Measurements from ENCODE around the gene SPAG5.

Gene SPAG5

DNA sequence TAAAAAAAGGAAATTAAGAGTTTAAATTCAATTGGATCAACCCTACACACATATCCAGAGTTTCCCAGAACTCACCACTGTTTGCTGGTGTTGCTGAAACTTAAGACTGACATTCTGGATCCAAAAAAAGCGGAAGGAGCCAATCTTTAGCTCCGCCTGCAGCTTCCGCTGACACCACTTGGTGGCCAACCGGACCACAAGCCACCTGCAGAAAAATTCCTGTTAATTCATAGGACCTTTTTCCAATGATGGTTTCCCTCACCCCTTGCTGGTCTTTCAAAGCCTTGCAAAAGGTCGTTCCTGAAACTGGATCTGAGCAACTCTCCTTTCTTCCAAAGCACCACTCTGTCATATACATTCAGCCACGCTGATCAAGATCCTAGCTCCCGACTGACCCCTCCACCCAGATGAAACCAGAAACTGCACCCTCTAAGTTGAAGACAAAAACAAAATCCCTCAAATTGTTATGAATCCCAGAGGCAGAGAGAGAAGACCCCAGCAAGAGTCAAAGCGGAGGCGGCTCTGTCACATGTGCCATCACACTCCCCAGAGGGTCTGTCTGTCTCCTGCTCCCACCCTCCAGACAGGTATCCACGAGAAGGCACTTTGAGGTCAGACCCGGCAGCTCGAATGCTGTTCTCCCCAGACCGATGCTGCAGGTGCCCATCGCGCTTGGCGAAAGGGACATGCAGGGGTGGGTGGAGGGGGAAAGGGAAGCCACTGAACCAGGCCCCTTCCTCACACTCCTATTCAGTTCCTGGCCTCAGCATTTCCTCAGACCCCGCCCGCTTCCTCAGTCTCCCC lies 45.4 kb upstream of the SPAG5 start:
- DNase-seq (ENCODE audit: extremely low spot score) = peak; percentile 57
- TF ChIP-seq, protein P1, sequence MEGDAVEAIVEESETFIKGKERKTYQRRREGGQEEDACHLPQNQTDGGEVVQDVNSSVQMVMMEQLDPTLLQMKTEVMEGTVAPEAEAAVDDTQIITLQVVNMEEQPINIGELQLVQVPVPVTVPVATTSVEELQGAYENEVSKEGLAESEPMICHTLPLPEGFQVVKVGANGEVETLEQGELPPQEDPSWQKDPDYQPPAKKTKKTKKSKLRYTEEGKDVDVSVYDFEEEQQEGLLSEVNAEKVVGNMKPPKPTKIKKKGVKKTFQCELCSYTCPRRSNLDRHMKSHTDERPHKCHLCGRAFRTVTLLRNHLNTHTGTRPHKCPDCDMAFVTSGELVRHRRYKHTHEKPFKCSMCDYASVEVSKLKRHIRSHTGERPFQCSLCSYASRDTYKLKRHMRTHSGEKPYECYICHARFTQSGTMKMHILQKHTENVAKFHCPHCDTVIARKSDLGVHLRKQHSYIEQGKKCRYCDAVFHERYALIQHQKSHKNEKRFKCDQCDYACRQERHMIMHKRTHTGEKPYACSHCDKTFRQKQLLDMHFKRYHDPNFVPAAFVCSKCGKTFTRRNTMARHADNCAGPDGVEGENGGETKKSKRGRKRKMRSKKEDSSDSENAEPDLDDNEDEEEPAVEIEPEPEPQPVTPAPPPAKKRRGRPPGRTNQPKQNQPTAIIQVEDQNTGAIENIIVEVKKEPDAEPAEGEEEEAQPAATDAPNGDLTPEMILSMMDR (IDR thresholded peaks at IDR 0.05; ENCODE audit: control extremely low read depth, extremely low read depth, low read depth, missing control alignments) = peak; percentile 22
- CTCF ChIA-PET = interaction anchor here (0.8 to 5.1 kb wide), 21 partner anchors 10 to 505 kb away, joined by 3 to 43 read pairs (median 3); partner anchors contain the start of genes ALDOC, DHRS13, NEK8 and SDF2
- POLR2A ChIA-PET = interaction anchor here (0.6 to 1.2 kb wide), 5 partner anchors 13 to 83 kb away, joined by 3 to 5 read pairs (median 3); partner anchors contain the start of genes SDF2 and SUPT6H

DNA sequence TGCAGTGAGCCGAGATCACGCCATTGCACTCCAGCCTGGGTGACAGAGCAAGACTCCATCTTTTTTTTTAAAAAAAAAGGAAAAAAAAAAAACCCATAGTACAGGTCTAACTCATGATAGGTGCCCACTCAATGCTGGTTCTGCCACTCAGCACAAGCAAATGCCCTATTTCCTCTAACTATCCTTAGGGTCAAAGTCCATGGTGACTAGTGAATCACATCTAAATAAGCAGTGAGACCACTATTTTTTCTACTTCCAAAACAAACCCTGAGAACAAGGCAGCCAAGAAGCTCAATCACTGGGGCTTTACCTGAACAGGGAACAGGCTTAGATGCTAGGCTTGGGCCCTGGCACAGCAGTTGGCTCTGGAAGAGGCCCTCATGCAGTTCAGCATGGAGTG lies 42.8 kb upstream of the SPAG5 start:
- TF ChIP-seq, protein P1 (IDR thresholded peaks at IDR 0.05; ENCODE audit: control extremely low read depth, extremely low read depth, low read depth, missing control alignments) = no peak
- no peak for DNase-seq (ENCODE audit: extremely low spot score)
- CTCF ChIA-PET = interaction anchor here (1.5 to 2.2 kb wide), 3 partner anchors 14 to 18 kb away, joined by 3 to 6 read pairs (median 5); no protein-coding TSS in a partner anchor
- POLR2A ChIA-PET = no interaction called here

DNA sequence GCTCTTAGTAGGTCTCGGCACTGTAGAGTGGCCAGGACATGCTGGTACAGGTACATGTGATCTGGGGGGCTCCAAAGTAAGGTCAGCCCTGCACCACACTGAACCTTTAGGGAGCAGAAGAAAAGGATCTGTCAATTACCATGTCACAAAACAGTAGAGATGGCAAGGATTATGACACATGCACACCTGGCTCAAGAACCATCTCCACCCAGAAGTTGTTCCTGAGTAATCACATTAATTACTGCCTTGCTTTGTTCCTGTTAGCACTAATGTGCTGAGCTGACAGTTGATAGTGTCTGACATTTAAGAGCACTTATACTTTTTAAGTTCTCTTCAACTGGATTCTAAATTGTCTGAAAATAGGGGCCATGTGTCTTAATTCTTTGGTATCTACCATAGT lies 36.7 kb upstream of the SPAG5 start:
- TF ChIP-seq, protein P1 (IDR thresholded peaks at IDR 0.05; ENCODE audit: control extremely low read depth, extremely low read depth, low read depth, missing control alignments) = no peak
- DNase-seq (ENCODE audit: extremely low spot score) = no peak
- POLR2A ChIA-PET = interaction anchor here (0.7 kb wide), 1 partner anchor 316 kb away, joined by 3 read pairs; the partner anchor contains the start of gene PHF12
- CTCF ChIA-PET = interaction anchor here (1.0 to 3.5 kb wide), 9 partner anchors 9 to 48 kb away, joined by 3 to 22 read pairs (median 6); partner anchors contain the start of gene BLTP2

DNA sequence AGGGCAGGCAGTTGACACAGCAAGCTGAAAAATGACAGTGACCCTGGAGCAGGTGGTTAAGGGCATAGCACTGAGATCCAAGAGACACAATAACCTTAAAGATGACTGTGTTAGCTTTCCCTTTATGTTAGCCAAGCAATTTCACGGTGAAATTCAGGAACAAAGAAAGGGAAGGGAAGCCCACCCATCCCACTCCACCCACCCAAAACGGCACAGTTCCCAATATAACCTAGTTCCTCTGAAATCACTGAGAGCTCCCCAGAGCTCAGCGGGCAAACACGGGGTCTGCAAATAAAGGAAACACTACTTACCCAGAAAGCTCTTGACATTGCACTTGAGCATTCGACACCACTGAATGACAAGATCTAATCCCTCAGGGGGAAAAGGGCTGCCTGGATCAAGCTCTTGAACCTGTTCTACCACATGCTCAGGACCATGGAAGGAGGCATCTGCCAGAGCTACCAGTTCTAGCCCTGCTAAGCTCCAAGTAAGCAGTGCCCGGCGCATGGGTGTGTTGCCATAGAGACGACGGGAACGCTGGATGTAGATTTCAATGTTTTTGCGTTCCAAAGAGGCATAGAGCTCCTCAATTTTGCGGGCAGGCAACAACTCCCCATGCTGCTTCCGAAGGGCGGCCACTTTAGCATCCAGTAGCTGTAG lies 35.5 kb upstream of the SPAG5 start:
- POLR2A ChIA-PET = interaction anchor here (0.6 to 0.7 kb wide), 2 partner anchors 10 to 317 kb away, joined by 3 read pairs; partner anchors contain the start of gene PHF12
- DNase-seq (ENCODE audit: extremely low spot score) = no peak
- TF ChIP-seq, protein P1 (IDR thresholded peaks at IDR 0.05; ENCODE audit: control extremely low read depth, extremely low read depth, low read depth, missing control alignments) = no peak
- CTCF ChIA-PET = interaction anchor here (1.1 to 2.5 kb wide), 8 partner anchors 9 to 93 kb away, joined by 3 to 22 read pairs (median 5); partner anchors contain the start of gene BLTP2

DNA sequence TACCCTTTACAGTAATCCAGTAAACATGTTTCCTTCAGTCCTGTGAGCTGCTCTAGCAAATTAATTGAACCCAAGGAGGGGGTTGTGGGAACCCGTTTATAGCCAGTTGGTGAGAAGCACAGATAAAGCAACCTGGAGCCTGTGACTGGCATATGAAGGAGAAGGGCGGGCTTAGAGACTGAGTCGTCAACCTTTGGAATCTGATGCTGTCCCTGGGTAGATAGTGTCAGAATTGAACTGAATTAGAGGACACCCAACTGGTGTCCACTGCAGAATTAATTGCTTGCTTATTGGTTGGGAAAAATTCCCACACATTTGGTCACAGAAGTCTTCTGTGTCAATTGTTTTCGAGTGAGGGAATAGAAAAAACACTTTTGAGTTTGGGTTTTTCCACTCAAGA lies 28.0 kb upstream of the SPAG5 start:
- CTCF ChIA-PET = interaction anchor here (0.8 to 5.6 kb wide), 5 partner anchors 10 to 87 kb away, joined by 3 to 42 read pairs (median 3); partner anchors contain the start of gene RSKR
- TF ChIP-seq, protein P1 (IDR thresholded peaks at IDR 0.05; ENCODE audit: control extremely low read depth, extremely low read depth, low read depth, missing control alignments) = no peak
- POLR2A ChIA-PET = no interaction called here
- DNase-seq (ENCODE audit: extremely low spot score) = no peak

DNA sequence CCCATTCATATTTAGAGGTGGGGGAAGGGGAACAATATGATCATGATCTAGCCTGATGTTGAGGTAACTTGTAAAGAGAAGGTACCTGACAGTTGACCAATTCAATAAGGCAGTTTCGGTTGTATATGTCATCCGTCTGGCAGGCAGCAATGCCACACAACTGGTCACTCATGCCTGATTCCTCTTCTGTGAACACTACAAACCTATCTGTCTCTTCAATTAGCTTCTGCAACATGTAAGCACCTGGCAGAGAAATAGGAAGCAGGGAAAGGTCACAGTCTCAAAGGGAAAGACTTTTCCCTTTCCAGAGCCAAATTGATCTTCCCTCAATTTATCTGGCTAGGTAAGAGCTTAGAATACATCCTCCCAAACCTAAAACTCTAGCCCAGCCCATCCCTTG lies 25.3 kb upstream of the SPAG5 start:
- ChIA-PET CTCF (interaction anchor here (0.9 to 5.6 kb wide), 2 partner anchors 12 to 41 kb away, joined by 3 to 42 read pairs; partner anchors contain the start of gene RSKR), POLR2A (interaction anchor here (0.9 kb wide), 1 partner anchor 10 kb away, joined by 3 read pairs; no protein-coding TSS in a partner anchor)
- no peak for DNase-seq (ENCODE audit: extremely low spot score)
- TF ChIP-seq, protein P1 (IDR thresholded peaks at IDR 0.05; ENCODE audit: control extremely low read depth, extremely low read depth, low read depth, missing control alignments) = no peak

Measured in GM10248 (cell line).